ENCODE measurements around the gene CASP7. TPM values are rescaled to one million over a fixed set of nuclear protein-coding genes. Genes with fewer than 3 reads are reported as not detected.
A peak's percentile ranks its signal among the peaks of the same experiment; 100 is the strongest.

Gene CASP7
- total RNA-seq, 3 donors from 2014 or later: 19.0 to 27.2 (median 24.3) TPM

- TF ChIP-seq POLR2AphosphoS5 (IDR thresholded peaks at IDR 0.05) (no peak), POLR2A (IDR thresholded peaks at IDR 0.05) (no peak)
- TF ChIP-seq, protein P1, sequence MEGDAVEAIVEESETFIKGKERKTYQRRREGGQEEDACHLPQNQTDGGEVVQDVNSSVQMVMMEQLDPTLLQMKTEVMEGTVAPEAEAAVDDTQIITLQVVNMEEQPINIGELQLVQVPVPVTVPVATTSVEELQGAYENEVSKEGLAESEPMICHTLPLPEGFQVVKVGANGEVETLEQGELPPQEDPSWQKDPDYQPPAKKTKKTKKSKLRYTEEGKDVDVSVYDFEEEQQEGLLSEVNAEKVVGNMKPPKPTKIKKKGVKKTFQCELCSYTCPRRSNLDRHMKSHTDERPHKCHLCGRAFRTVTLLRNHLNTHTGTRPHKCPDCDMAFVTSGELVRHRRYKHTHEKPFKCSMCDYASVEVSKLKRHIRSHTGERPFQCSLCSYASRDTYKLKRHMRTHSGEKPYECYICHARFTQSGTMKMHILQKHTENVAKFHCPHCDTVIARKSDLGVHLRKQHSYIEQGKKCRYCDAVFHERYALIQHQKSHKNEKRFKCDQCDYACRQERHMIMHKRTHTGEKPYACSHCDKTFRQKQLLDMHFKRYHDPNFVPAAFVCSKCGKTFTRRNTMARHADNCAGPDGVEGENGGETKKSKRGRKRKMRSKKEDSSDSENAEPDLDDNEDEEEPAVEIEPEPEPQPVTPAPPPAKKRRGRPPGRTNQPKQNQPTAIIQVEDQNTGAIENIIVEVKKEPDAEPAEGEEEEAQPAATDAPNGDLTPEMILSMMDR (IDR thresholded peaks at IDR 0.05): no peak
- no peak for DNase-seq (ENCODE audit: low spot score in 2 of 2)
- H3K4me3 ChIP-seq: no peak overlapping the region
- H3K36me3 ChIP-seq: no peaks in the 10 kb centered on the region
- intact Hi-C loops (cut with DNase I; ENCODE audit: low total_unique reads): no loop called here
- H3K9me3 ChIP-seq: no peaks in the 10 kb centered on the region
- no peaks in the 10 kb centered on the region for H3K27me3 ChIP-seq
- H3K4me1 ChIP-seq: no peaks in the 10 kb centered on the region
- no peak overlapping the region for H3K27ac ChIP-seq
Measured at GRCh38 chr10:113661332-113661731, 18.4 kb upstream of the CASP7 start.

GRCh38 chr10:113663142-113663541 lies 16.6 kb upstream of the CASP7 start:
- no peak for DNase-seq (ENCODE audit: low spot score in 2 of 2)
- H3K36me3 ChIP-seq: no peaks in the 10 kb centered on the region
- H3K27ac ChIP-seq: no peak overlapping the region
- no peaks in the 10 kb centered on the region for H3K9me3 ChIP-seq
- H3K4me3 ChIP-seq: no peak overlapping the region
- TF ChIP-seq, protein P1 (IDR thresholded peaks at IDR 0.05): no peak
- no peak for TF ChIP-seq POLR2AphosphoS5 (IDR thresholded peaks at IDR 0.05)
- no peak for TF ChIP-seq POLR2A (IDR thresholded peaks at IDR 0.05)
- no peaks in the 10 kb centered on the region for H3K27me3 ChIP-seq
- intact Hi-C loops (cut with DNase I; ENCODE audit: low total_unique reads): no loop called here
- no peaks in the 10 kb centered on the region for H3K4me1 ChIP-seq

GRCh38 chr10:113663908-113664307 lies 15.8 kb upstream of the CASP7 start, which contains the start of gene NRAP:
Gene NRAP (minus strand): TSS chr10:113664041. CDS start chr10:113663882, 159 bp downstream.
- Histone ChIP-seq H3K36me3 (no peaks in the 10 kb centered on the region), H3K4me1 (no peaks in the 10 kb centered on the region), H3K9me3 (no peaks in the 10 kb centered on the region), H3K4me3 (no peak within 1 kb of the TSS), H3K27me3 (no peaks in the 10 kb centered on the region), H3K27ac (no peak within 1 kb of the TSS)
- no peak for DNase-seq (ENCODE audit: low spot score in 2 of 2)
- TF ChIP-seq, protein P1 (IDR thresholded peaks at IDR 0.05): no peak
- intact Hi-C loops (cut with DNase I; ENCODE audit: low total_unique reads): no loop called here

DNA sequence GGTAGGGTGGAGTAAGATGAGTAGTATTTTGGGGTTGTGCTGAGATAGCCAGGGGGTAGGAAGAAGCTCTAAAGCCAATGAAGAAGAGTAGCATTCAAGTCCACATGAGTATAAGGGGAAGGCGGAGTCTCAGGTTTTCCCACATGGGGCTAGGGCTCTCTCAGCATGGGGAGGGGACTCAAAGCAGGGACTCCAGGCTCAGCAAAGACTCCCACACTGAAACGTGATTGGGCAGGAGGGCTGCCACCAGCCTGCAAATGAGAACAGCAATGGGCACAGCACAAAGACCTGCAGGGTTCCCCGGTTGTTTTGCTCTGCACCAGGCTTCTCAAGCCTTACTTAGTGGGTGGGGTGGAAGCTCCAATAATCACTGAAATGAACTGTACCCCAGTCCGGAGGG lies 14.4 kb upstream of the CASP7 start:
- H3K4me3 ChIP-seq: no peak overlapping the region
- H3K9me3 ChIP-seq: peaks cover 0 to 3% of the 10 kb centered on the region in 2 donors
- no peak for TF ChIP-seq POLR2A (IDR thresholded peaks at IDR 0.05)
- TF ChIP-seq POLR2AphosphoS5 (IDR thresholded peaks at IDR 0.05): no peak
- H3K4me1 ChIP-seq: no peaks in the 10 kb centered on the region
- DNase-seq (ENCODE audit: low spot score in 2 of 2): no peak
- H3K36me3 ChIP-seq: no peaks in the 10 kb centered on the region
- no peak overlapping the region for H3K27ac ChIP-seq
- intact Hi-C loops (cut with DNase I; ENCODE audit: low total_unique reads): no loop called here
- no peaks in the 10 kb centered on the region for H3K27me3 ChIP-seq

- no peak for TF ChIP-seq POLR2A (IDR thresholded peaks at IDR 0.05)
- intact Hi-C loops (cut with DNase I; ENCODE audit: low total_unique reads): no loop called here
- Histone ChIP-seq H3K4me1 (no peaks in the 10 kb centered on the region), H3K27ac (peak overlapping the region; percentile 25 to 71), H3K9me3 (peaks cover 0 to 6% of the 10 kb centered on the region in 2 donors), H3K36me3 (no peaks in the 10 kb centered on the region), H3K27me3 (no peaks in the 10 kb centered on the region), H3K4me3 (no peak overlapping the region)
- peak in 1 of 2 donors; percentile 64 for DNase-seq (ENCODE audit: low spot score in 2 of 2)
Measured at GRCh38 chr10:113665806-113666354, 13.8 kb upstream of the CASP7 start.

GRCh38 chr10:113666682-113667252 lies 12.9 kb upstream of the CASP7 start:
- Histone ChIP-seq H3K4me1 (no peaks in the 10 kb centered on the region), H3K27ac (peak overlapping the region; percentile 25 to 71), H3K9me3 (peaks cover 0 to 6% of the 10 kb centered on the region in 2 donors), H3K36me3 (no peaks in the 10 kb centered on the region), H3K27me3 (no peaks in the 10 kb centered on the region), H3K4me3 (no peak overlapping the region)
- TF ChIP-seq, protein P1 (IDR thresholded peaks at IDR 0.05): no peak
- TF ChIP-seq POLR2AphosphoS5 (IDR thresholded peaks at IDR 0.05) (no peak), POLR2A (IDR thresholded peaks at IDR 0.05) (no peak)
- intact Hi-C loops (cut with DNase I; ENCODE audit: low total_unique reads): no loop called here
- DNase-seq (ENCODE audit: low spot score in 2 of 2): no peak
